ENCODE data around the gene RRP1B. TPM values are rescaled to one million over a fixed set of nuclear protein-coding genes. Genes with fewer than 3 reads are reported as not detected.

Gene RRP1B
- total RNA-seq, 1 experiment from 2014 or later, result 55.9 TPM

DNA sequence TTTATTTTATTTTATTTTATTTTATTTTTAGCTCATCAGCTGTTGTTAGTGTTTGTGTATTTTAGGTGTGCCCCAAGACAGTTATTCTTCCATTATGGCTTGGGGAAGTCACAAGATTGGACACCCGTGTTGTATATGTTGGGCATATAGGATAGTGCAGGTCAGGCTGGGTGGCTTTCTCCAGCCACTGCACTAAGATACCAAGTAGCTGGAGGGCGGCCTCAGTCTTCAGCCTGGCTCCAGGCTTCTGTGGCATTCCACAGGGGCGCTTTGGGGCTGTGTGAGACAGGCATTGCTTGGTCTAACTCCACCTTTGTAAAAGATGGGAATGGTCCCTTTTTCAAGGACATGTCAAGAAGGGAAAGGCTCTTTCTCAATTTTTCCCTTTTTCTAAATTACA lies 16.5 kb downstream of the RRP1B start:
- BruUV-seq (replicated peaks), result no TSS peak
- no peaks in the 10 kb centered on the region for H3K27me3 ChIP-seq (ENCODE audit: insufficient read depth, low read length)
- H3K9ac ChIP-seq (ENCODE audit: low read length), result no peak overlapping the region
- RAD21 ChIA-PET (ENCODE audit: low non-redundant PET in 1 of 2, low total read pairs in 2 of 2, uncharacterized antibody in 2 of 2, unreplicated experiment in 2 of 2), result no interaction called here
- peaks cover 42 to 49% of the 10 kb centered on the region in 2 experiments; a peak in 3 of 4 replicates for H3K36me3 ChIP-seq (ENCODE audit: control insufficient read depth in 1 of 2, insufficient read depth in 2 of 2, low read length in 2 of 2)
- DNase-seq (ENCODE audit: low read depth, low spot score) (no peak), ATAC-seq (no peak)
- H3K79me2 ChIP-seq (ENCODE audit: insufficient read depth, low read length), result peaks cover 68% of the 10 kb centered on the region
- POLR2A ChIA-PET, result no interaction called here
- no peaks in the 10 kb centered on the region for H3K9me3 ChIP-seq (ENCODE audit: control insufficient read depth in 1 of 2, insufficient read depth in 1 of 2, low read depth in 1 of 2, low read length in 2 of 2)
- CTCF ChIA-PET, result no interaction called here
- no peak for TF ChIP-seq SRF (IDR thresholded peaks at IDR 0.05; ENCODE audit: low read depth)
- no peak for TF ChIP-seq ZFX (IDR thresholded peaks at IDR 0.05)
- TF ChIP-seq ZBTB33 (IDR thresholded peaks at IDR 0.05; ENCODE audit: extremely low read depth, insufficient replicate concordance, low read length), result no peak
- TF ChIP-seq TCF7L2 (IDR thresholded peaks at IDR 0.05; ENCODE audit: borderline replicate concordance, extremely low read depth, insufficient read depth, insufficient read length), result no peak
- TF ChIP-seq CTCF (IDR thresholded peaks at IDR 0.05 in 2 of 3, conservative IDR thresholded peaks at IDR 0.05 in 1 of 3; ENCODE audit: borderline replicate concordance in 1 of 3, insufficient read depth in 1 of 3, low read depth in 2 of 3, low read length in 2 of 3), result no peak
- TF ChIP-seq RAD21 (IDR thresholded peaks at IDR 0.05; ENCODE audit: low read depth), result no peak
- no peak for TF ChIP-seq EZH2 (IDR thresholded peaks at IDR 0.05)
- no peak for TF ChIP-seq ATF3 (IDR thresholded peaks at IDR 0.05)
- TF ChIP-seq SP1 (IDR thresholded peaks at IDR 0.05; ENCODE audit: low read depth), result no peak
- no peak for TF ChIP-seq CBX3 (IDR thresholded peaks at IDR 0.05; ENCODE audit: low read depth)
- H3K9me2 ChIP-seq (ENCODE audit: insufficient read depth), result no peaks in the 10 kb centered on the region
- intact Hi-C loops (cut with micrococcal nuclease), result no loop called here
- H4K20me1 ChIP-seq (ENCODE audit: insufficient read depth), result no peaks in the 10 kb centered on the region
- no peak overlapping the region for H3K27ac ChIP-seq (ENCODE audit: low read depth, low read length)
- H3K4me2 ChIP-seq (ENCODE audit: low read length), result no peak overlapping the region
- no peaks in the 10 kb centered on the region for H3K4me1 ChIP-seq (ENCODE audit: control insufficient read depth in 1 of 2, insufficient read depth in 2 of 2, low read length in 2 of 2)
- no peak overlapping the region for H2AFZ ChIP-seq (ENCODE audit: low read depth, low read length, poor library complexity, severe bottlenecking)
- no peak overlapping the region for H3K4me3 ChIP-seq (replicated peaks in 1 of 2; ENCODE audit: low read depth in 1 of 2, low read length in 2 of 2)
